Activated T-cell treated with anti-CD3 and anti-CD28 coated beads for 48 hours (primary cell): Measurements from ENCODE around the gene WDR55.
"Not testable (repeated sequence)": the region's sequence is repeated elsewhere in the genome, so short reads cannot be mapped to it uniquely, and the experiment has no call there.

ENCODE experiments used
- DNase-seq: peaks from one replicate; pipeline ENCODE4 v3.0.0-alpha.2; 2020; ENCODE audit warnings: low read depth

The WDR55 gene

GRCh38 chr5:140711794-140712193, 47.1 kb downstream of the WDR55 start:
- no peak for DNase-seq

GRCh38 chr5:140713562-140714094, 48.9 kb downstream of the WDR55 start:
- no peak for DNase-seq

- not testable (repeated sequence) for DNase-seq
These were observed 51.5 kb downstream of the WDR55 start for GRCh38 chr5:140716238-140716637.

- no peak for DNase-seq
These were observed 53.5 kb downstream of the WDR55 start for GRCh38 chr5:140718266-140718592.

GRCh38 chr5:140720738-140721137, 56.0 kb downstream of the WDR55 start:
- not testable (repeated sequence) for DNase-seq

- DNase-seq, result not testable (repeated sequence)
These were observed 56.7 kb downstream of the WDR55 start for GRCh38 chr5:140721395-140721794.
